IMR-90 (cell line): ENCODE measurements around the gene HCK.

Experiments
- CEBPB ChIP-seq: IDR thresholded peaks from 2 replicates; pipeline ENCODE4 v1.6.1; 2012; ENCODE audit warnings: low read depth, low read length, improper control_type of control experiment
- CTCF ChIP-seq: conservative IDR thresholded peaks from 2 replicates; pipeline ENCODE4 v1.5.1; 2012; ENCODE audit warnings: mild to moderate bottlenecking, low read depth, low read length, improper control_type of control experiment
- ELK1 ChIP-seq: fragments of 150-350 bp; IDR thresholded peaks from 2 replicates; pipeline ENCODE4 v1.6.1; 2016; ENCODE audit warnings: low read depth, mild to moderate bottlenecking, low read length, moderate library complexity, borderline replicate concordance
- MAFK ChIP-seq: IDR thresholded peaks from 2 replicates; pipeline ENCODE4 v1.6.1; 2012; ENCODE audit warnings: low read depth, low read length, improper control_type of control experiment
- MXI1 ChIP-seq: IDR thresholded peaks from 2 replicates; pipeline ENCODE4 v1.6.1; 2012; ENCODE audit warnings: low read depth, mild to moderate bottlenecking, low read length, moderate library complexity, borderline replicate concordance
- POLR2A ChIP-seq: IDR thresholded peaks from 2 replicates; pipeline ENCODE4 v1.6.1; 2012; ENCODE audit warnings: mild to moderate bottlenecking, low read depth, low read length
- RAD21 ChIP-seq: IDR thresholded peaks from 2 replicates; pipeline ENCODE4 v1.6.1; 2012; ENCODE audit warnings: low read length, improper control_type of control experiment
- RCOR1 ChIP-seq: IDR thresholded peaks from 2 replicates; pipeline ENCODE4 v1.6.1; 2012; ENCODE audit warnings: mild to moderate bottlenecking, low read length, improper control_type of control experiment; ENCODE audit not compliant: insufficient replicate concordance
- RFX5 ChIP-seq: IDR thresholded peaks from 2 replicates; pipeline ENCODE4 v1.8.0; 2012; ENCODE audit warnings: low read depth, mild to moderate bottlenecking, low read length, moderate library complexity
- SMC3 ChIP-seq: fragments of 150-350 bp; IDR thresholded peaks from 2 replicates; pipeline ENCODE4 v1.6.1; 2016; ENCODE audit warnings: low read depth, mild to moderate bottlenecking, antibody characterized with exemption, low read length, moderate library complexity

- TF ChIP-seq SMC3: no peak
- no peak for TF ChIP-seq POLR2A
- no peak for TF ChIP-seq RFX5
- no peak for TF ChIP-seq MAFK
- no peak for TF ChIP-seq CTCF
- no peak for TF ChIP-seq RAD21
- no peak for TF ChIP-seq CEBPB
- TF ChIP-seq MXI1: no peak
- no peak for TF ChIP-seq RCOR1
- TF ChIP-seq ELK1: no peak
Observed at GRCh38 chr20:32017711-32018251, 34.3 kb upstream of the HCK start.
